B cell (primary cell): ENCODE results near the gene RIT2.

ENCODE experiments used
- CTCF ChIP-seq: fragments of 200-600 bp; IDR thresholded peaks from one replicate; pipeline ENCODE4 v1.8.0; 2022; ENCODE audit warnings: antibody characterized with exemption, mild to moderate bottlenecking
- EZH2 ChIP-seq: IDR thresholded peaks from 2 replicates; pipeline ENCODE4 v1.6.1; 2012; ENCODE audit warnings: borderline replicate concordance, low read depth, mild to moderate bottlenecking, moderate library complexity, low read length; ENCODE audit not compliant: insufficient read depth, poor library complexity, severe bottlenecking

- TF ChIP-seq CTCF (no peak), EZH2 (no peak)
Measured at GRCh38 chr18:42746794-42747193, 368.7 kb downstream of the RIT2 start.
